ENCODE results near the gene PSME1.

Gene PSME1

DNA sequence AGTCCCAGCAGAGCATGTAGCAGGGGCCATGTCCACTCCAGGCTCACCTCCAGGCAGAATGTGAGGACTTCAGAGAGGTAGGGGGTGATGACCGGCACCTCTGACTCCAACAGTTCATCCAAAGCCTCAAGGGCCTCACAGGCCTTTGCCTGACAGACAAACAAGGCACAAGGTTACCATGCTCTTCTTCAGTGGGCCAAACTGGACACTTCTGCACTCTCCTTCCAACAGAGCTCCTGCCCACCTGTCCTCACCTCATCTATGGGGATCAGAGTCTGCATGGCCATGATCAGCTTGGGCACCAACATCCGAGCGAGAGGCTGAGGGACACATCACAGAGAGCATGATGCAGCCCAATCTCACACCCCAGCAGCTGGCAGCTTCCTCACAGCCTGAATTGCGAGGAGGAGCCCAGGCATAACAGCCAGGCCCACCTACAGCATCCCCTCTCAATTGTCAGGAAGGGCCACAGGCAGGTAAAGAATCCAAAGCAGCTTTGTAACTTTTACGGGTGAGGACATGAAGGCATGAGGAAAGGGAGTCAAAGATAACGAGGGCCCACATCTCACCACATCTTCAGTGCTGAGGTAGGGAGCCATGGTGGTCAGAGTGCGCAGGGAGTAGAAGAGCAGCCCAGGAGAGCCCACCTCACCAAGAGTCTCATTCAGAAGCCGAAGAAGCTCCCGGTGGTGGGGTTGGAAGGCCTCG is 51.0 kb downstream of the PSME1 start:
- Histone ChIP-seq H4K20me1 (ENCODE audit: insufficient read depth, low read length, poor library complexity, severe bottlenecking) (no peaks in the 10 kb centered on the region), H3K27me3 (ENCODE audit: insufficient read depth, low read length, poor library complexity, severe bottlenecking) (no peaks in the 10 kb centered on the region), H2AFZ (ENCODE audit: low read length) (no peak overlapping the region), H3K4me3 (ENCODE audit: low read length, poor library complexity, severe bottlenecking) (no peak overlapping the region), H3K9ac (ENCODE audit: low read depth, low read length, poor library complexity, severe bottlenecking) (no peak overlapping the region), H3K4me1 (ENCODE audit: insufficient read depth, low read length, poor library complexity, severe bottlenecking) (peaks cover 11% of the 10 kb centered on the region), H3F3A (ENCODE audit: low read depth) (no peaks in the 10 kb centered on the region), H3K9me2 (replicated peaks; ENCODE audit: low read depth, low read length) (no peaks in the 10 kb centered on the region), H3K4me2 (ENCODE audit: low read depth, low read length, poor library complexity, severe bottlenecking) (peak overlapping the region; percentile 84), H3K9me3 (ENCODE audit: insufficient read depth, low read depth, low read length) (no peaks in the 10 kb centered on the region), H3K36me3 (ENCODE audit: insufficient read depth, low read length) (no peaks in the 10 kb centered on the region; the same call in 1 of the 2 replicates), H3K79me2 (ENCODE audit: insufficient read depth, low read length) (peaks cover 6% of the 10 kb centered on the region; the same call in 1 of the 2 replicates)
- no peak for TF ChIP-seq EZH2phosphoT487 (IDR thresholded peaks at IDR 0.05; ENCODE audit: borderline replicate concordance)
- TF ChIP-seq, protein P1, sequence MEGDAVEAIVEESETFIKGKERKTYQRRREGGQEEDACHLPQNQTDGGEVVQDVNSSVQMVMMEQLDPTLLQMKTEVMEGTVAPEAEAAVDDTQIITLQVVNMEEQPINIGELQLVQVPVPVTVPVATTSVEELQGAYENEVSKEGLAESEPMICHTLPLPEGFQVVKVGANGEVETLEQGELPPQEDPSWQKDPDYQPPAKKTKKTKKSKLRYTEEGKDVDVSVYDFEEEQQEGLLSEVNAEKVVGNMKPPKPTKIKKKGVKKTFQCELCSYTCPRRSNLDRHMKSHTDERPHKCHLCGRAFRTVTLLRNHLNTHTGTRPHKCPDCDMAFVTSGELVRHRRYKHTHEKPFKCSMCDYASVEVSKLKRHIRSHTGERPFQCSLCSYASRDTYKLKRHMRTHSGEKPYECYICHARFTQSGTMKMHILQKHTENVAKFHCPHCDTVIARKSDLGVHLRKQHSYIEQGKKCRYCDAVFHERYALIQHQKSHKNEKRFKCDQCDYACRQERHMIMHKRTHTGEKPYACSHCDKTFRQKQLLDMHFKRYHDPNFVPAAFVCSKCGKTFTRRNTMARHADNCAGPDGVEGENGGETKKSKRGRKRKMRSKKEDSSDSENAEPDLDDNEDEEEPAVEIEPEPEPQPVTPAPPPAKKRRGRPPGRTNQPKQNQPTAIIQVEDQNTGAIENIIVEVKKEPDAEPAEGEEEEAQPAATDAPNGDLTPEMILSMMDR (conservative IDR thresholded peaks at IDR 0.05; ENCODE audit: low read length) = no peak

DNA sequence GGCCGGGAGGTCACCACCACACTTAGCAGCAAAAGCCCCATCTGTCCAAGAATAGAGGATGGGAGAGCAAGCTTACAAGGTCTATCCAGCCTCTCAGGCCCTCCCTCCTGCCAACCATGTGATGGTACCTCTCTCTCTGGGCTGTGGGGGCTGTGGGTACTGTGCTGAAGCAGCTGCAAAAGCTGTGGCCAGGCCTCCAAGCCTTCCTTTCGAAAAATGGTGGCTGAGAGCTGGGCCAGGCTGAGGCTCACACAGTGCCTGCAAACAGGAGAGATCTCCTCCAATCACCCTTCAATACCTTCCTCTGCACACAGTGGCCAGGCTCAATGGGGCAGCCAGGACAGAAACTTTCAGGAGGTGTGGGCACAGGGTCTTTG is 51.5 kb downstream of the PSME1 start:
- peaks cover 11% of the 10 kb centered on the region; the same call in 1 of the 2 replicates for H3K79me2 ChIP-seq (ENCODE audit: insufficient read depth, low read length)
- H3K4me2 ChIP-seq (ENCODE audit: low read depth, low read length, poor library complexity, severe bottlenecking) = peak overlapping the region; percentile 84
- H3F3A ChIP-seq (ENCODE audit: low read depth) = no peaks in the 10 kb centered on the region
- no peaks in the 10 kb centered on the region for H3K27me3 ChIP-seq (ENCODE audit: insufficient read depth, low read length, poor library complexity, severe bottlenecking)
- peak overlapping the region; percentile 70 for H3K9ac ChIP-seq (ENCODE audit: low read depth, low read length, poor library complexity, severe bottlenecking)
- H3K4me3 ChIP-seq (ENCODE audit: low read length, poor library complexity, severe bottlenecking) = peak overlapping the region; percentile 80
- no peaks in the 10 kb centered on the region; the same call in 1 of the 2 replicates for H3K36me3 ChIP-seq (ENCODE audit: insufficient read depth, low read length)
- TF ChIP-seq, protein P1 (conservative IDR thresholded peaks at IDR 0.05; ENCODE audit: low read length) = no peak
- TF ChIP-seq EZH2phosphoT487 (IDR thresholded peaks at IDR 0.05; ENCODE audit: borderline replicate concordance) = no peak
- peaks cover 11% of the 10 kb centered on the region for H3K4me1 ChIP-seq (ENCODE audit: insufficient read depth, low read length, poor library complexity, severe bottlenecking)
- H4K20me1 ChIP-seq (ENCODE audit: insufficient read depth, low read length, poor library complexity, severe bottlenecking) = no peaks in the 10 kb centered on the region
- no peak overlapping the region for H2AFZ ChIP-seq (ENCODE audit: low read length)
- no peaks in the 10 kb centered on the region for H3K9me3 ChIP-seq (ENCODE audit: insufficient read depth, low read depth, low read length)
- no peaks in the 10 kb centered on the region for H3K9me2 ChIP-seq (replicated peaks; ENCODE audit: low read depth, low read length)

Measured in Loucy (cell line).